HepG2 (cell line): ENCODE results near the gene THADA. TPM values are rescaled to one million over a fixed set of nuclear protein-coding genes. Genes with fewer than 3 reads are reported as not detected.

Experiments used
- BRCA1 ChIP-seq: sonication (generic); formaldehyde crosslinking; IDR thresholded peaks from 2 replicates; pipeline ENCODE4 v1.4.0; 2020; ENCODE audit warnings: missing genetic modification reagents
- EP300 ChIP-seq, 3 experiments: sonication (generic) in 1 of 3; formaldehyde crosslinking in 1 of 3; IDR thresholded peaks; 2 replicates each; pipeline versions ENCODE4 v1.5.1 to v1.6.1; 2011 to 2020; ENCODE audit warnings: low read depth in 2 of 3, low read length in 2 of 3, borderline replicate concordance in 1 of 3, improper control_type of control experiment in 1 of 3, mild to moderate bottlenecking in 1 of 3, missing genetic modification reagents in 1 of 3, moderate library complexity in 1 of 3
- FOSL2 ChIP-seq: sonication (generic); formaldehyde crosslinking; IDR thresholded peaks from 2 replicates; pipeline ENCODE4 v1.4.0; 2020; ENCODE audit warnings: missing genetic modification reagents
- FOXA3 ChIP-seq: IDR thresholded peaks from 2 replicates; pipeline ENCODE4 v1.6.1; 2016; ENCODE audit warnings: missing genetic modification reagents, missing compliant biosample characterization
- HIVEP1 ChIP-seq: sonication (generic); formaldehyde crosslinking; IDR thresholded peaks from 2 replicates; pipeline ENCODE4 v1.4.0; 2020; ENCODE audit warnings: mild to moderate bottlenecking, missing genetic modification reagents
- HOXA7 ChIP-seq: sonication (generic); formaldehyde crosslinking; IDR thresholded peaks from 2 replicates; pipeline ENCODE4 v1.8.1; 2022; ENCODE audit warnings: mild to moderate bottlenecking, missing genetic modification reagents, moderate library complexity
- JUN ChIP-seq: sonication (generic); formaldehyde crosslinking; IDR thresholded peaks from 2 replicates; pipeline ENCODE4 v1.4.0; 2020; ENCODE audit warnings: mild to moderate bottlenecking, missing genetic modification reagents
- KLF6 ChIP-seq: IDR thresholded peaks from 2 replicates; pipeline ENCODE4 v1.8.0; 2016; ENCODE audit warnings: missing biosample characterization, missing genetic modification reagents
- NFYC ChIP-seq: IDR thresholded peaks from 2 replicates; pipeline ENCODE4 v1.6.1; 2016; ENCODE audit warnings: missing genetic modification reagents, missing compliant biosample characterization
- PLRG1 ChIP-seq: fragments of 450-650 bp; conservative IDR thresholded peaks from 2 replicates; pipeline ENCODE4 v1.6.1; 2016
- REPIN1 ChIP-seq: sonication (generic); formaldehyde crosslinking; IDR thresholded peaks from 2 replicates; pipeline ENCODE4 v1.8.0; 2022; ENCODE audit warnings: missing genetic modification reagents, low read depth, mild to moderate bottlenecking, borderline replicate concordance
- SRY ChIP-seq: sonication (generic); formaldehyde crosslinking; IDR thresholded peaks from 2 replicates; pipeline ENCODE4 v1.8.0; 2022; ENCODE audit warnings: mild to moderate bottlenecking, missing genetic modification reagents
- TOPORS ChIP-seq: sonication (generic); formaldehyde crosslinking; IDR thresholded peaks from 2 replicates; pipeline ENCODE4 v1.8.0; 2023; ENCODE audit warnings: mild to moderate bottlenecking, missing genetic modification reagents
- ZFP82 ChIP-seq: sonication (generic); formaldehyde crosslinking; IDR thresholded peaks from 2 replicates; pipeline ENCODE4 v1.5.1; 2020; ENCODE audit warnings: mild to moderate bottlenecking, missing genetic modification reagents, borderline replicate concordance
- ZNF138 ChIP-seq: sonication (generic); formaldehyde crosslinking; IDR thresholded peaks from 2 replicates; pipeline ENCODE4 v1.5.0; 2020; ENCODE audit warnings: mild to moderate bottlenecking, low read depth, missing genetic modification reagents
- ZNF329 ChIP-seq: sonication (generic); formaldehyde crosslinking; IDR thresholded peaks from 2 replicates; pipeline ENCODE4 v1.9.0; 2021; ENCODE audit warnings: low read depth, mild to moderate bottlenecking, missing genetic modification reagents
- ZNF431 ChIP-seq: sonication (generic); formaldehyde crosslinking; IDR thresholded peaks from 2 replicates; pipeline ENCODE4 v1.9.0; 2022; ENCODE audit warnings: missing genetic modification reagents, low read depth, mild to moderate bottlenecking, borderline replicate concordance
- ZNF598 ChIP-seq: sonication (generic); formaldehyde crosslinking; IDR thresholded peaks from 2 replicates; pipeline ENCODE4 v1.5.1; 2020; ENCODE audit warnings: mild to moderate bottlenecking, missing genetic modification reagents, borderline replicate concordance
- ZNF660 ChIP-seq: sonication (generic); formaldehyde crosslinking; IDR thresholded peaks from 2 replicates; pipeline ENCODE4 v1.5.1; 2020; ENCODE audit warnings: mild to moderate bottlenecking, low read depth, missing genetic modification reagents, borderline replicate concordance
- ZNF672 ChIP-seq: sonication (generic); formaldehyde crosslinking; IDR thresholded peaks from 2 replicates; pipeline ENCODE4 v1.8.1; 2022; ENCODE audit warnings: missing genetic modification reagents
- ZNF724P ChIP-seq: sonication (generic); formaldehyde crosslinking; IDR thresholded peaks from 2 replicates; pipeline ENCODE4 v1.8.0; 2022; ENCODE audit warnings: missing genetic modification reagents, borderline replicate concordance
- polyA plus RNA-seq, 8 experiments: library from polyadenylated mRNA; depleted of rRNA in 3 of 8; stranded (reverse) in 7 of 8; unstranded in 1 of 8; fragments of >200 nt; fragmentation: Illumina TruSeq in 4 of 8; extraction: Trizol in 4 of 8; gene quantifications; 2 replicates each; pipeline versions ENCODE4 v1.2.1 to v1.2.3, GENCODE V29; 2011 to 2016; ENCODE audit warnings: low read depth in 4 of 8, missing spikeins in 1 of 8, mixed read lengths in 1 of 8; ENCODE audit not compliant: insufficient read depth in 1 of 8
- total RNA-seq, 5 experiments: library from RNA; depleted of rRNA; stranded (reverse); fragments of >200 nt; fragmentation: Illumina TruSeq; extraction: Trizol; gene quantifications; 2 replicates each; pipeline ENCODE4 v1.2.3, GENCODE V29; 2016; ENCODE audit warnings: low read depth in 1 of 5
- TF ChIP-seq, protein P1 (sequence below): sonication (generic); formaldehyde crosslinking; IDR thresholded peaks from 2 replicates; pipeline ENCODE4 v1.8.0; 2022; ENCODE audit warnings: missing genetic modification reagents, mild to moderate bottlenecking, inconsistent platforms, borderline replicate concordance
- TF ChIP-seq, protein P2 (sequence below): sonication (generic); formaldehyde crosslinking; conservative IDR thresholded peaks from 2 replicates; pipeline ENCODE4 v1.8.0; 2022; ENCODE audit warnings: missing genetic modification reagents
- TF ChIP-seq, protein P3 (sequence below): sonication (generic); formaldehyde crosslinking; IDR thresholded peaks from 2 replicates; pipeline ENCODE4 v1.9.0; 2021; ENCODE audit warnings: missing genetic modification reagents, mild to moderate bottlenecking, borderline replicate concordance

THADA gene
- total and polyA plus RNA-seq, 2 of the 13 experiments (the other 11 are each of a cell fraction or from before 2014, with no cell fraction given) = 12.7 to 21.7 TPM

DNA sequence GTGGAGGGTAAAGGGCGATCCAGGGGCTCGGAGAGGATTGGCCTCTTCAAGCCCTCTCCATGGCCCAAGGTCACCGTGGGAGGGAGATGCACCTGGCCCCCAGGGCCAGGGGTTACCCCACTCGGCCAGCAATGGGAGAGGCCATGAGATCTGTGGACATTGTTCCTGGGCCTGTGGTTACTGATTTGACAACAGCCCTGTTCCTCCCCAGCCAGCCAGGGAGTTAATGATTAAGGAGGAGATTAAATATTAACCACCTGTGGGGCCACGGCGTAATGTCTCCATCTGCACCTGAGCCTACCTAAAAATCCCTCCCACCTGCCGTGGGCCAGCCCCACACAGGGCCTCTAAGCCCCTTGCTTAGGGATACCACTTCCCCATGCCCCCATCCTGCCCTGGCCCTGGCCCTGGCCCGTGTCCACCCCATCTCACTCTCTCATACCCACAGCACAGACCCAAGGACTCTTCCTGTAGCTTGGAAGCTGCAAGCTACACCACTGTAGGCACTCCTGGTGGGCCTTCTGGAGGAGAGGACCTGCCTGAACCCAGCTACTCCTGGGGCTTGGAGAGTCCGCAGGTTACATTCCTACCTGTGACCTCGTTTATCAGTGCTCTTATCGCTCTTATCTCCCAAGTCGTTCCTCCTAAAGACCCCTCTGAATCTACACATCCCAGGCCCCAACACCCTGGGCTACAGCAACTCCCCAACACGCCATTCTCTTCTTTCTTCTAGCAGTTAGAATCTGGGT is 401.5 kb downstream of the THADA start (continued):
- peak; percentile 95 for TF ChIP-seq BRCA1 (CRISPR knock-in tag)
- TF ChIP-seq ZNF138 (CRISPR knock-in tag) = no peak
- TF ChIP-seq FOSL2 = peak; percentile 79
- TF ChIP-seq, protein P1, sequence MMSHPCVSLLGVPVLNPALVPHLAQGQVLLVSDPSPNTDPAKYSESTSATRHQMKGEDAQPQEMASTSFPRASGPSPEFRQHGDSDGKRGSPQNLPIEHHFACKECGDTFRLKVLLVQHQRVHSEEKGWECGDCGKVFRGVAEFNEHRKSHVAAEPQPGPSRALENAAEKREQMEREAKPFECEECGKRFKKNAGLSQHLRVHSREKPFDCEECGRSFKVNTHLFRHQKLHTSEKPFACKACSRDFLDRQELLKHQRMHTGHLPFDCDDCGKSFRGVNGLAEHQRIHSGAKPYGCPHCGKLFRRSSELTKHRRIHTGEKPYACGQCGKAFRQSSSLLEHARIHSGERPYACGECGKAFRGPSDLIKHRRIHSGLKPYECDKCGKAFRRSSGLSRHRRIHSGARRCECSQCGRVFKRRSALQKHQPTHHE (CRISPR knock-in tag) = 0 out of 2 replicates have a peak, but pooled peaks have one; percentile 25
- peak; percentile 70 to 94; a peak in 3 of 4 replicates for TF ChIP-seq EP300 (IDR thresholded peaks at IDR 0.05; ENCODE audit: low read depth in 2 of 2, low read length in 2 of 2)
- TF ChIP-seq EP300 (CRISPR knock-in tag; IDR thresholded peaks at IDR 0.05; ENCODE audit: borderline replicate concordance) = peak; percentile 70; the same call in 1 of the 2 replicates
- TF ChIP-seq HIVEP1 (CRISPR knock-in tag) = peak; percentile 97
- peak; percentile 68; the same call in 1 of the 2 replicates for TF ChIP-seq NFYC (CRISPR knock-in tag)
- no peak for TF ChIP-seq ZNF660 (CRISPR knock-in tag)
- TF ChIP-seq ZNF672 (CRISPR knock-in tag) = no peak; the same call in 1 of the 2 replicates
- TF ChIP-seq ZNF431 (CRISPR knock-in tag) = peak; percentile 91; the same call in 1 of the 2 replicates
- peak; percentile 52; the same call in 1 of the 2 replicates for TF ChIP-seq JUN
- TF ChIP-seq, protein P2, sequence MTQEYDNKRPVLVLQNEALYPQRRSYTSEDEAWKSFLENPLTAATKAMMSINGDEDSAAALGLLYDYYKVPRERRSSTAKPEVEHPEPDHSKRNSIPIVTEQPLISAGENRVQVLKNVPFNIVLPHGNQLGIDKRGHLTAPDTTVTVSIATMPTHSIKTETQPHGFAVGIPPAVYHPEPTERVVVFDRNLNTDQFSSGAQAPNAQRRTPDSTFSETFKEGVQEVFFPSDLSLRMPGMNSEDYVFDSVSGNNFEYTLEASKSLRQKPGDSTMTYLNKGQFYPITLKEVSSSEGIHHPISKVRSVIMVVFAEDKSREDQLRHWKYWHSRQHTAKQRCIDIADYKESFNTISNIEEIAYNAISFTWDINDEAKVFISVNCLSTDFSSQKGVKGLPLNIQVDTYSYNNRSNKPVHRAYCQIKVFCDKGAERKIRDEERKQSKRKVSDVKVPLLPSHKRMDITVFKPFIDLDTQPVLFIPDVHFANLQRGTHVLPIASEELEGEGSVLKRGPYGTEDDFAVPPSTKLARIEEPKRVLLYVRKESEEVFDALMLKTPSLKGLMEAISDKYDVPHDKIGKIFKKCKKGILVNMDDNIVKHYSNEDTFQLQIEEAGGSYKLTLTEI (CRISPR knock-in tag) = no peak
- peak; percentile 88; the same call in 1 of the 2 replicates for TF ChIP-seq ZNF329 (CRISPR knock-in tag)
- TF ChIP-seq ZNF598 (CRISPR knock-in tag) = peak; percentile 87; the same call in 1 of the 2 replicates
- TF ChIP-seq ZNF724P (CRISPR knock-in tag) = 0 out of 2 replicates have a peak, but pooled peaks have one; percentile 65
- TF ChIP-seq, protein P3, sequence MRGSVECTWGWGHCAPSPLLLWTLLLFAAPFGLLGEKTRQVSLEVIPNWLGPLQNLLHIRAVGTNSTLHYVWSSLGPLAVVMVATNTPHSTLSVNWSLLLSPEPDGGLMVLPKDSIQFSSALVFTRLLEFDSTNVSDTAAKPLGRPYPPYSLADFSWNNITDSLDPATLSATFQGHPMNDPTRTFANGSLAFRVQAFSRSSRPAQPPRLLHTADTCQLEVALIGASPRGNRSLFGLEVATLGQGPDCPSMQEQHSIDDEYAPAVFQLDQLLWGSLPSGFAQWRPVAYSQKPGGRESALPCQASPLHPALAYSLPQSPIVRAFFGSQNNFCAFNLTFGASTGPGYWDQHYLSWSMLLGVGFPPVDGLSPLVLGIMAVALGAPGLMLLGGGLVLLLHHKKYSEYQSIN (CRISPR knock-in tag) = no peak
- no peak for TF ChIP-seq SRY (CRISPR knock-in tag)
- no peak for TF ChIP-seq PLRG1
- TF ChIP-seq KLF6 (CRISPR knock-in tag) = peak; percentile 49; the same call in 1 of the 2 replicates
- TF ChIP-seq ZFP82 (CRISPR knock-in tag) = no peak
- TF ChIP-seq HOXA7 (CRISPR knock-in tag) = no peak
- peak; percentile 12; the same call in 1 of the 2 replicates for TF ChIP-seq TOPORS (CRISPR knock-in tag)
- TF ChIP-seq FOXA3 = peak; percentile 88
- no peak; the same call in 1 of the 2 replicates for TF ChIP-seq REPIN1 (CRISPR knock-in tag)
